Measurements from ENCODE around the gene STAG3. TPM values are rescaled to one million over a fixed set of nuclear protein-coding genes. Genes with fewer than 3 reads are reported as not detected.

Gene STAG3
- total and polyA plus RNA-seq, 10 of the 15 experiments (the other 5 are each of a cell fraction or from before 2014, with no cell fraction given): 73.0 to 306 (median 120) TPM

DNA sequence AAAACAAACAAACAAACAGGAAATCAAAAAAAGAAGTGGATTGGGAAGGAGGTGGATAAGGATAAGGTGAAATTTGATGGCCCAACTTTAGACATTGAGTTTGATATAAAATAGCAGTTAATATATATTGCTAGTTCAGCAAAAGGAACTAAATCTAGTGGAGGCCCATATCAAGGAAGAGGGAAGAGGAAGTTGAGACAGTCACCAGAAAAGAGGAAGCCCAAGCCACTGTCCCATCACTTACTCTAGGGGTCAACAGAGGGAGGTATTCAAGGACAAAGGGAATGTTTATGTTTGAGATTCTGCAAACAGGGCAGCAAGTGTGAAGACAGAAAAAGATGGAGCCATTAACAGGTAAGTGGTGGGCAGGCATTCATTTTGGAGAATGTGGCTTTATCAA lies 25.3 kb upstream of the STAG3 start:
- no peak overlapping the region for H2AFZ ChIP-seq (ENCODE audit: control insufficient read depth, low read depth, low read length)
- H3K9ac ChIP-seq (ENCODE audit: control insufficient read depth, insufficient read depth, low read length): no peak overlapping the region
- H3K9me3 ChIP-seq (replicated peaks; ENCODE audit: control insufficient read depth, insufficient read depth, low read length): no peaks in the 10 kb centered on the region
- TF ChIP-seq SPI1 (IDR thresholded peaks at IDR 0.05; ENCODE audit: borderline replicate concordance, insufficient read depth, low read depth, low read length) (peak; percentile 83), POU2F2 (IDR thresholded peaks at IDR 0.05; ENCODE audit: borderline replicate concordance, low read depth, low read length) (no peak)
- no peak overlapping the region for H3K27ac ChIP-seq (ENCODE audit: control insufficient read depth, insufficient read depth)
- no peak overlapping the region for H3K4me2 ChIP-seq (ENCODE audit: control insufficient read depth, insufficient read depth)
- ChIA-PET POLR2A (interaction anchor here (0.6 to 1.4 kb wide), 4 partner anchors 12 to 245 kb away, joined by 3 read pairs; no protein-coding TSS in a partner anchor), RAD21 (ENCODE audit: unreplicated experiment) (interaction anchor here (1.8 kb wide), 1 partner anchor 25 kb away, joined by 4 read pairs; the partner anchor contains the start of genes GPC2 and STAG3), CTCF (interaction anchor here (0.5 kb wide), 1 partner anchor 38 kb away, joined by 3 read pairs; no protein-coding TSS in a partner anchor), SMC1A (ENCODE audit: uncharacterized antibody, unreplicated experiment) (no interaction called here)
- peaks cover 15% of the 10 kb centered on the region for H3K4me1 ChIP-seq (ENCODE audit: control insufficient read depth, insufficient read depth, low read length)
- H4K20me1 ChIP-seq (ENCODE audit: control insufficient read depth, insufficient read depth): no peaks in the 10 kb centered on the region
- no peak for DNase-seq (ENCODE audit: low read depth, low spot score)
- no peaks in the 10 kb centered on the region for H3K27me3 ChIP-seq (replicated peaks in 1 of 2; ENCODE audit: control insufficient read depth in 2 of 2, insufficient read depth in 2 of 2, low read length in 1 of 2)
- peaks cover 24% of the 10 kb centered on the region for H3K79me2 ChIP-seq (ENCODE audit: control insufficient read depth, insufficient read depth, low read length)
- intact Hi-C loops (cut with micrococcal nuclease; ENCODE audit: unreplicated experiment): no loop called here
- peaks cover 0 to 15% of the 10 kb centered on the region in 2 experiments for H3K36me3 ChIP-seq (ENCODE audit: control insufficient read depth in 2 of 2, insufficient read depth in 2 of 2, low read length in 1 of 2)
- in situ Hi-C loops (cut with MboI): no loop called here
- ATAC-seq: no peak
- BruUV-seq (replicated peaks): no TSS peak
- FAIRE-seq: no peak
- no peak overlapping the region for H3K4me3 ChIP-seq

DNA sequence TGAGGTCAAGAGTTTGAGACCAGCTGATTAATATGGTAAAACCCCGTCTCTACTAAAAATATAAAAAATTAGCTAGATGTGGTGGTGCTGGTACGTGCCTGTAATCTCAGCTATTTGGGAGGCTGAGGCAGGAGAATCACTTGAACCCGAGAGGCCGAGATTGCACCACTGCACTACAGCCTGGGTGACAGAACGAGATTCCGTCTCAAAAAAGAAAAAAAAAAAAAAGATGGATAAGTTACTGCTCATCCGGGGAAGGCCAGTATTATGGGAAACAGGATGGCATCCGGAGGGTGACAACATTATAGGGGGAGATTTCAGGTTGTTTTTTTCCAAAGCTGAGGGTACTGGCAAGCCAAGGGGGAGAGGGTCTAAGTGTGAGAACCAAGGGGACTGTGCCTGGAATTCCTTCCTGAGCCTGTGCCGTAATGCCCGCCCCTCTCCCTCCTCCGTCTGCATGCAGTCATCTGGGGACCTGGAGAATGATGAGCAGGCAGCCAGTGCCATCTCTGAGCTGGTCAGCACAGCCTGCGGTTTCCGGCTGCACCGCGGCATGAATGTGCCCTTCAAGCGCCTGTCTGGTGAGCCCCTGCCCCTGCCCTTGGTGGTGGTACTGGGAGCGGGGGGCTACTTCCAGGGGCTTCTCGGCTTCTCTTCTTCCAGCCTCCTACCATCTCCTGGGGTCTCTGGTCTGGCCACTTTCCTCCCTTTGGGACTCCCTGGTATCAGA lies 24.6 kb upstream of the STAG3 start:
- Histone ChIP-seq H4K20me1 (ENCODE audit: control insufficient read depth, insufficient read depth) (no peaks in the 10 kb centered on the region), H3K9ac (ENCODE audit: control insufficient read depth, insufficient read depth, low read length) (no peak overlapping the region), H3K27ac (ENCODE audit: control insufficient read depth, insufficient read depth) (no peak overlapping the region), H3K4me2 (ENCODE audit: control insufficient read depth, insufficient read depth) (no peak overlapping the region), H3K36me3 (ENCODE audit: control insufficient read depth in 2 of 2, insufficient read depth in 2 of 2, low read length in 1 of 2) (peaks cover 0 to 15% of the 10 kb centered on the region in 2 experiments), H3K27me3 (replicated peaks in 1 of 2; ENCODE audit: control insufficient read depth in 2 of 2, insufficient read depth in 2 of 2, low read length in 1 of 2) (no peaks in the 10 kb centered on the region), H3K9me3 (replicated peaks; ENCODE audit: control insufficient read depth, insufficient read depth, low read length) (no peaks in the 10 kb centered on the region), H2AFZ (ENCODE audit: control insufficient read depth, low read depth, low read length) (no peak overlapping the region), H3K4me3 (no peak overlapping the region), H3K4me1 (ENCODE audit: control insufficient read depth, insufficient read depth, low read length) (peaks cover 18% of the 10 kb centered on the region), H3K79me2 (ENCODE audit: control insufficient read depth, insufficient read depth, low read length) (peaks cover 27% of the 10 kb centered on the region)
- intact Hi-C loops (cut with micrococcal nuclease; ENCODE audit: unreplicated experiment): no loop called here
- SMC1A ChIA-PET (ENCODE audit: uncharacterized antibody, unreplicated experiment): no interaction called here
- RAD21 ChIA-PET (ENCODE audit: unreplicated experiment): interaction anchor here (1.8 kb wide), 1 partner anchor 24 kb away, joined by 4 read pairs; the partner anchor contains the start of genes GPC2 and STAG3
- in situ Hi-C loops (cut with MboI): no loop called here
- CTCF ChIA-PET: no interaction called here
- 98% methylated on average over 17 of the region's 18 CpGs for WGBS (ENCODE audit: insufficient coverage, insufficient replicate concordance, low lambda C conversion rate, missing lambda C conversion rate)
- FAIRE-seq (no peak), DNase-seq (ENCODE audit: low read depth, low spot score) (no peak), ATAC-seq (no peak)
- no peak for TF ChIP-seq BRCA1 (IDR thresholded peaks at IDR 0.05; ENCODE audit: low read depth, low read length)
- TF ChIP-seq NR2F1 (conservative IDR thresholded peaks at IDR 0.05): no peak
- BruUV-seq (replicated peaks): TSS peak; percentile 6
- POLR2A ChIA-PET: interaction anchor here (0.6 to 1.4 kb wide), 2 partner anchors 12 to 245 kb away, joined by 3 read pairs; no protein-coding TSS in a partner anchor
